HG03097 (cell line): ENCODE data around the gene USP49.

Source experiments
- ATAC-seq: cut with Tn5 transposase; IDR thresholded peaks from one replicate; pipeline ENCODE4 v1.9.1; 2021; ENCODE audit not compliant: unreplicated experiment, low FRiP score

The USP49 gene

GRCh38 chr6:41759905-41760579, 135.1 kb downstream of the USP49 start:
- ATAC-seq: no peak

DNA sequence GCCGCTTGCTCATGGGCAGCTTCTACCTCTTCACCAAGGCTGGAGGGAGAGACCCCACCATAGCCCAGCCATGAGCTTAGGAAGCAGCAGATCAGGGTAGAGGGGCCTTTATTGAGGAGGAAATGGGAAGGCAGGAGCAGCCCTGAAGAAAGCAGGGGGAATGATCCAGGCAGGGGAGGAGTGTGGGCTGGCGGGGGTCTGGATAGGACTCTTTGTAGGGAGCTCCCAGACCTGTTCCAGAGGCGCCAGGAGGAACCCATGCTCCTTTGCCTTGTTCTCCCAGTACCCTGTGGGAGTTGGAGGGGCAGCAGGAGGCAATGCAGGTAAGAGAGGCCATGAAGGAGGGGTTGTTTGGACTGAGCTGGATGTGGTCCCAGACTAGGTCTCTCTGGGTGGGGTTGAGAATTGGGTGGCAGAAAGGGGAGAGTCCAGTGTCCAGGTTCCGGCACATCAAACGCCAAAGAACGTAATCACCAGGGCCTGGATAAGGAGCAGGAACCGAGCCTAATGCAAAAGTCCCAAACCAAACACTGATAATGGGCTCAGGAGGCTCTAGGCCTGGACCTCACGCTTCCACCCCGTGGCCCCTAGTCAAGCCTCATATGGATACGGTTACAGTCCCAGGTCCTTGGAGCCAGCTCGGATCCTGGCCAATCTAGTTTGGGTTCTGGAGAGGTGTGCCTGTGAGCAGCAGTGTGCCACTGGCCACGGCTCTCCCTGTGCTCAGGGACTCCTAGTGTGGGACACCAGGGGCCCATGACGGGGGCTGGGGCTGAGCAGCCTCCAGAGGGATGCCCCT, 135.9 kb downstream of the USP49 start:
- ATAC-seq: no peak

DNA sequence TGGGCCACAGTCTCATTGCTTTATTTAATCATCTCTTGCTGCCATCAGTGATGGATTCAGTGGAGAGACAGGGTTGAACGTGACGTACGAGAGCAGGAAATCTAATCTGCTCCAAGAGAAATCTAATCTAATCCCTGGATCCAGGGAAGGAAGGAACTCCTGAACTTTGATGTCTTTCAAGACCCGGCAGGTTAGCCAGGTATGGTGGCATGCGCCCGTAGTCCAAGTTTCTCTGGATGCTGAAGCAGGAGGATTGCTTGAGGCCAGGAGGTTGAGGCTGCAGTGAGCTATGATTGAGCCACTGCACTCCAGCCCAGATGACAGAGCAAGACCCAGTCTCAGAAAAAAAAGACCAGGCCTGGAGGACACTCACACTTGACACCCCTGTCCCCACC, 136.5 kb downstream of the USP49 start:
- ATAC-seq: no peak

GRCh38 chr6:41757931-41758640, 137.1 kb downstream of the USP49 start:
- no peak for ATAC-seq

DNA sequence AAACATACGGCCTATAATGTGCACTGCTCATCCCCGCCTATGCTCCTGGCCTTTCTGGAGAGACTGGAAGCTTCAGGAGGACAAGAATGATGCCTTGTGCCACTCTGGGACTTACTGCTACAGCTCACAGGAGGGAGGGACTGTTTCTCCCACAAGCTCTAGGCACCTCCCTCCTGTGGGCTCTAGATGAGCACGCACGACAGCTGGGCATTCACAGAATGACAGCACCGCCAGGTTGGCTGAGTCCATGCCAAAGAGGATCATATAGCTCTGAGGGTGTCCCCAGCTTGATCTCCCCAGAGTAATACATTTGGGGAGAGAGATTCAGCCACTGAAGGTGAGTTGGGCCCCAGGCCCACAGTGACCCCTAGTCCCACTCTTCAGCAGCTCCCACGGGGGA, 137.9 kb downstream of the USP49 start:
- no peak for ATAC-seq

DNA sequence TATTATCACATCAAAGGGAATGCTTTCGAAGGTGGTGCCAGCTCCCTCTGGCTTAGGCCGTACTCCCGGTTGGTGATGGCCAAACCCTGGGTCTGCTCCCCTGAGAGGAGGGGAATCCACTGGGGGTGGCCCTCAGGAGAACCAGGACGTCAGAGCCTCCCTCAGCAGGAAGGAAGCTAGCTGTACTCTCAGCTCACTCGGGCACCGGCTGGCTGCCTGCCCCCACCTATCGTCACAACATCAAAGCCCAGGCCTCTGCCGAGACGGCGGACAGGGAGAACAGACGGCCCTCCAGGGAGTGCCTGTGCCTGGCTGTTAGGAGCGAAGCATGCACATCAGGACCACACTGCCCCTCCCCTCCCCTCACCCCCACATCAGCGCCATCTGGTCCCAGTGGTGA, 138.8 kb downstream of the USP49 start:
- no peak for ATAC-seq

DNA sequence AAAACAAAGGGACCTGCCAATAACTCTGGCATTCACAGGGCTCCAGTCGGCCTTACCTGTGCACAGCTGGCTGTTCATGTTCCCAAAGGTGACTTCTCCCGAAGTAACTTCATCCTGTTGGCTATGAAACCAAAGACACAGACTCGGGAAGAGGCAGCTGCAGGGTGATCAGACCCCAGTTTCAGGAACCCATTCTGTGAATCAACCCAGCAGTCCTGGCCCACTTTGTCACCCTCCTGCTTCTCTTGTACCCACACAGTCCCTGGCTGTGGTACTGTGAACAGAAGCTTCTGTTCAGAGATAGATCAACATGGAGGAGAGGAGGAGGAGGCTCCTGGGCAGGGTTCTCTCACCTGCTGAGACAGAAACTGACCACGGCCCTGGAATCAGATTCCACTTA, 139.3 kb downstream of the USP49 start:
- no peak for ATAC-seq

GRCh38 chr6:41750374-41750773, 144.8 kb downstream of the USP49 start:
- ATAC-seq: no peak

DNA sequence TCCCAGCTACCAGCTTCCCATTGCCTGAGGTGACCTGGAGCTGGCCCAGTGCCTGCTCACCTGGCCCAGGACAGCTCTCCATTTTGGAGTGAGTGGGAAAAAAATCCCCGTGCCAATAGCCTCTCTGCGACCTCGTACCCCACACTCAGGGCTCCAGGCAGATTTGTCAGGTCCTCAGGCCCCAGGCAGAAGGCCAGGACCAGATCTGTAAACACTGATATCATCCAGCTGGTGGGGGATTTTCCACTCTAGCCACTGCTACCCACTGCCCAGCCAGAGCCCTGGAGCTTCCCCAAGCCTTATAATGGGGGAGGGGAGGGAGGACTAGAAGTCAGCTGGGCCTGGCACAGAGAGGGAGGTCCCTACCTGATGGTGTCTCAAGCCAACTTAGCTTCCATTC, 146.6 kb downstream of the USP49 start:
- no peak for ATAC-seq

DNA sequence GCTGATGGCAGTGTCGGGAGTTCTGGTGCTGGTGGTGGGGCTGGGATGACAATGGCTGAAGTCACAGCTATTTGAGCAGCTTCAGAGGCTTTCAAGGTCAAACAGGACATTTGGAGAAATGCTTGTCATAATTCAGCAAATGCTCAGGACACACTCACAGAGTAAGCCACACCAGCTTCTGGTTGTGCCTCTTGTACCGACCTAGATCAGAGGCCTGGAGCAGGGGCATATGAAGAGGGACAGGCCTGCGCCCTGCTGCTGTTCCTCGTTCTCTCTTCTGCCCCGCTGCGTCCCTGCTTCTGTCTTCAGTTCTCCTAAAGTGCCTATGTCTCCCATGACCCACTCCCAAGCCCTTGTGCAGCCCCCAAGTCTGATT, 147.1 kb downstream of the USP49 start:
- ATAC-seq: no peak

- ATAC-seq: no peak
Observed at GRCh38 chr6:41747256-41748101, 147.7 kb downstream of the USP49 start, which contains the start of gene PGC. TSS of gene PGC (minus strand) at chr6:41747397. CDS start at chr6:41747334, 63 bp downstream.

DNA sequence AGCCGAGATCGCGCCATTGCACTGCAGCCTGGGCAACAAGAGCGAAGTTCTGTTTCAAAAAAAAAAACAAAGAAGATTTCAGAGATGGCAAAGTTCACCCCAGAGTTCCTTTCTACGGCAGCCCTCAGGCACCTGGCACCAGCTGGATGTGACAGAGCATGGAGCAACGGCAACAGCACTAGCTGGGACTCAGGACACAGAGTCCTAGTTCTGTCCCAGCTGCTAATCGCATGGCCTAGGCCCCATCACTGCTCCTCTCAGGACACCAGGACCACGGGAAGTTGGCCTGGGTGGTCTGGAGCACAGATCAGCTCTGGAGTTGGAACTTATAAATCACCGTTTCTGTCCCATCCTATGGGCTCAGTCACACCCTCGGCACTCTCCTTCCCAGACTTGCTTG, 149.1 kb downstream of the USP49 start:
- no peak for ATAC-seq

GRCh38 chr6:41744236-41744787, 150.9 kb downstream of the USP49 start:
- no peak for ATAC-seq

GRCh38 chr6:41743406-41744235, 151.6 kb downstream of the USP49 start:
- ATAC-seq: no peak

DNA sequence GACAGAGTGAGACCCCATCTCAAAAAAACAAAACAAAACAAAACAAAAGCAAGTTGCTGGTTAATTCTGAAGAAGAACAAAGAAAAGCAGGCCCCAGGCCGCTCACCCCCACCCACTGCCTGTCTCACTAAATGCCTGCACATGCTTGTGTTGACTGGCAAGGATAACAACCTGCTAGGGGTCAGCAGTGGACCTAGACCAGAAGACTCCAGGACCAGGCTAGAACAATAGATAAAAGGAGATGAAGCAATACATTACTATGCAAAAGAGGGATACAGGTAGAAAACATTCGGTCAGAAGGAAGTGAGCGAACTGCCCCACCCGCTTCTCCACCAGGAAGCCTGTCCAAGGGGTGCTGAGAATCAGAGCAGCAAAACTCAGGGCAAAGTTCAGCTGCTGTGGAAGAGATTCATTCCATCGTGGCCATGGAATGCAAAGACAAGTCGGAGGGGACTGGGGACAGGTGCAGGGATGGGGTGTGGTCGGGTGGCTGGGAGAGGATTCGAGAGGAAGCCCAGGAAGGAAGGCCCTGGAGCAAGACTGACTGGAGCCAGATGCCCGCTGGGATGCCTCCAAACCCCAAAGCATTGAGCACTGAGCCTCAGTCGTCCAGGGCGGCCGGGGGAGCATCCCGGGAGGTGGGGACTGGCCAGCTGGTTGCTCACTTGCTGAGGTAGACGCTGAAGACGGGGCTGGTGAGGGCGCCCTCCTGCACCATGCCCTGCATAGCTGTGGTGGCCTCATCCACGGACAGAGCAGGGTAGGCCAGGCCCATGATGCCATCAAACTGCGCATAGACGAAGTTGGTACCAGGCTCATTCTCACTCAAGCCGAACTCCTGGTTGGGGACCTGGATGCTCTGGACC, 153.3 kb downstream of the USP49 start:
- no peak for ATAC-seq

- no peak for ATAC-seq
Observed at GRCh38 chr6:41740366-41741162, 154.6 kb downstream of the USP49 start.
